ENCODE data around the gene MMD2.

Gene MMD2

GRCh38 chr7:4957847-4958476 lies 1.0 kb downstream of the MMD2 start:
- no peak for DNase-seq

DNA sequence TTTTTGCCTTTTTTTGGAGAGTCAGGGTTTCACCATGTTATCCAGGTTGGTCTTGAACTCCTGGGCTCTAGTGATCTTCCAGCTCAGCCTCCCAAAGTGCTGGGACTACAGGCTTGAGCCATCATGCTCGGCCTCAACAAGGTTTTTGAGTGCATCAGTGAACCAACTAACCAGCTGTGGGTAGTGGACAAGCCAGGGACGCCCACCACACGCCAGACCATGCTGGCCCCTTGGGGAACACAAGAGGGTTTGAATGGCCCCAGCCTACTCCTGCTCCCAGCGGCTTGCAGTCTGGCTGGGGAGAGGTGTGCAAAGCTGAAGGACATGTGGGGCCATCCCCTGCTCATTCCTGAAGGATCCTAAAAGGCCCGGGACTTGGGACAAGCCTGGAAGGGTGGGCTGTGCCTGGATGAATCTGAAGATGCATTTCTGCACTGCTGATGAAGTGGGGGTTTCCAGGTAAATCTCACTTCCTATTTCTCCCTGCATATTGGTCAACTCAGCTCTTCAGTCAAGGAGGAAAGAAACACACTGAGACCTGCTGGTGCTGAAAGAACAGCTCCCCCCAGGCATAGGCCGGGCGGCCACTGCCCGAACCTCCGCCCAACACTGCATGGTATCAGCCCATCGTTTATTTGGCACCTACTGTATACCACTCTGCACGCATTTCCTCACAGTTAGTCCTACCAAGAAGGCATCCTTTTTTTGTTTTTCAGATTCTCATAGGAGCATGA lies 6.9 kb downstream of the MMD2 start:
- no peak for DNase-seq

DNA sequence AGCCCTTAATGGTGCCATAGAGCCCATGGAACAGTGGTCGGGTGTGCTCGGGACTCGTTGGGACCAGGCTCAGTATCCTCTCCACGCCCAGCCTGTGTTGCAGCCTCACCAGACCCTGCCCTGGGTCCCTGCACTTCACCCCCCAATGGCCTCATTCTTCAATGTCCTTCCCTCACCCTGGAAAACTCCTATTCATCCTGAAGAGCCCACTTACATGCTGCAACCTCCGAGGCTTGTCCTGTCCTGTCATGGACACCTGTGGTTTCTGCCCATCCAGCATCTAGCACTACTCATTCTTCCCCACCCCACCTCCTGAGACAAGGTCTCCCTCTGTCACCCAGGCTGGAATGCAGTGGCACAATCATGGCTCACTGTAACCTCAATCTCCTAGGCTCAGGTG lies 7.7 kb downstream of the MMD2 start:
- DNase-seq: no peak

- DNase-seq: no peak
Measured at GRCh38 chr7:4948402-4948801, 10.6 kb downstream of the MMD2 start.

GRCh38 chr7:4945949-4946348 lies 13.0 kb downstream of the MMD2 start:
- DNase-seq: no peak

- no peak for DNase-seq
Measured at GRCh38 chr7:4944939-4945338, 14.0 kb downstream of the MMD2 start.

DNA sequence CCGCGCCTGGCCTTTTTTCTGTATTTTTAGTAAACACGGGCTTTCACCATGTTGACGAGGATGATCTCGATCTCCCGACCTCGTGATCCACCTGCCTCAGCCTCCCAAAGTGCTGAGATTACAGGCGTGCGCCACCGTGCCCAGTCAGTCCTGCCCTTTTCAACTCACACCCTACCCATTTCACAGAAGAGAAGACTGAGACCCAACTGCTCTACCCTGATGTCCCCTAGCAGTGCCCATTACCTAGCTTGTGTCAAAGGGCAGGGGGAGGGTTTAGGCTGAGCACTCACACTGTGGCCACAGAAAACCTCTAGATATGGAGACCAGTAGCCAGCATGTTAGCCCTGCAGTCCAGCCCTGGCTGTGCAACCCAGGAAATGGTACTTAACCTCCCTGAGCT lies 15.7 kb downstream of the MMD2 start:
- no peak for DNase-seq

GRCh38 chr7:4939971-4940728 lies 18.8 kb downstream of the MMD2 start:
- no peak for DNase-seq

DNA sequence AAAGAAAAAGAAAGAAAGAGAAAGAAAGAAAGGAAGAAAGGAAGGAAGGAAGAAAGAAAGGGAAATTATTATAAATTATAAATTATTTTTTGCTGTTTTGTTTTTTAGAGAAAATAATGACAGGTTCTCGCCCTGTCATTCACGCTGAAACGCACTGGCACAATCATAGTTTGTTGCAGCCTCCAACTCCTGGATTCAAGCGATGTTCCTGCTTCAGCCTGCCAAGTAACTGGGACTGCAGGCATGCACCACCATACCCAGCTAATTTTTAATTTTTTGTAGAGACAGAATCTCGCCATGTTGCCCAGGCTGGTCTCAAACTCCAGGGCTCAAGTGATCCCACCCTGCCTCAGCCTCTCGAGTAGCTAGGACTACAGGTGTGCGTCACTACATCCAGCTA lies 21.6 kb downstream of the MMD2 start:
- no peak for DNase-seq

GRCh38 chr7:4934419-4935025 lies 24.5 kb downstream of the MMD2 start:
- DNase-seq: no peak

GRCh38 chr7:4931943-4932342 lies 27.0 kb downstream of the MMD2 start:
- DNase-seq: no peak

DNA sequence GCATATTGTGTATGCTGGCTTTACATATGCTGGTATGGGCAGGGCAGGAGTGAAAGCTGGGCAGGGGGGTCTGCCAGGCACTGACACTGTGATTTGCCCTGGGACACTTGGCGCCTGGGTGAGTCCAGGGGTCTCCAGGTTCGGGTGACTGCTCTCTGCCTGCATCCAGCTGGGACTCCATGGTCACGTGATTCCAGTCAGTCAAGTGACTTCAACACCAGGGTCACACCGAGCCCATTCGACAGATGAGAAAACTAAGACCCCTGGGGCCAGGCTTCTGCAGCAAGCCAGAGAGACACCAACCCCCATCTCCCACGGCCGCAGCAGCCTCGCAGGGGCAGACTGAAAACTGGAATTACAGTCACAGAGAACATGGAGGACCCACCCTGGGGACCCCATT lies 30.0 kb downstream of the MMD2 start:
- no peak for DNase-seq

DNA sequence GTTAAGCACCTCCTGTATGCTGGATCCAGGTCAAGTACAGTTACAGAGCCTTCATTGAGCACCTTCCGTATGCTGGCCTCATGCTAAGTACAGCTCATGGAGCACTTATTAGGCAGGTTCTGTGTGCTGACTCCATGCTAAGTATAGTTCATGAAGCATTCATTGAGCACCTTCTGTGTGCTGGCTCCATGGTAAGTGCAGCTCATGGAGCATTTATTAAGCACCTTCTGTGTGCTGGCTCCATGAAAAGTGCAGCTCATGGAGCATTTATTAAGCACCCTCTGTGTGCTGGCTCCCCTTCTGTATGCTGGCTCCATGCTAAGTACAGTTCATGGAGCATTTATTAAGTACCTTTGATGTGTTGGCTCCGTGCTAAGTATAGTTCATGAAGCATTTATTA lies 30.5 kb downstream of the MMD2 start:
- DNase-seq: no peak

- no peak for DNase-seq
Measured at GRCh38 chr7:4919969-4920766, 38.8 kb downstream of the MMD2 start.

DNA sequence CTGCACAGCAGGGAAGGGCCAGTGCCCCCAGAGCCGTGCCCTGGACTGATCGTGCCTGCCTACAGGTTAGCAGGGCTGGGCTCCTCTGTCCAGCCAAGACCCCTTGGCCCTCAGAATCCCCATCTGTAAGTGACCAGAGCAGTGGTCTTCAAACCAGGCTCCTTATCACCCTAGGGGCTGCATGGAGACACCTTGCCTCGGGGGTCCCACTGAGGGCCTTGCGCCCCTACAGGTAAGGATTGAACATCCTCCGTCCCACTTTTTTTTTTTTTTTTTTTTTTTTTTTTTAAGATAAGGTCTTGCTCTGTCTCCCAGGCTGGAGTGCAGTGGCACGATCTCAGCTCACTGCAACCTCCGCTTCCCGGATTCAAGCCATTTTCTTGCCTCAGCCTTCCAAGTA lies 42.9 kb downstream of the MMD2 start:
- DNase-seq: no peak

GRCh38 chr7:4911111-4911828 lies 47.7 kb downstream of the MMD2 start:
- DNase-seq: no peak

DNA sequence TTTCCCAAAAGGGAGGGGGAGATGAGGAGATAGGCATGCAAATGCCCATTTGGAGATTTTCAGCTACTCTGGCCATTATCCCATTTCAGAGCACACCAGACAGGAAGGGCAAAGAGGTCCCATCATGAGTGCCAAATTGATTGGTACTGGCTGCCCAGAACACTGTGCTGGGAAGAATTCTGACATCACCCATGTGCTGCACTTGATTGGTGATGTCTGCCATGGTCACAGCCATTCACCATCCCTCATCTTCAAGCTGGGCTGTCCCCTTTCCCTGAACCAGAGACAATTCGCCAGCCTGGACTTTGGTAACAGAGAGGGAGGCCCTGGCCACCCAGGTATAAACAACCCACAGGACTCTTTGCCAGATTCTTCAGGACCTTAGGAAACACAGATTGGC lies 52.3 kb downstream of the MMD2 start:
- DNase-seq: no peak

DNA sequence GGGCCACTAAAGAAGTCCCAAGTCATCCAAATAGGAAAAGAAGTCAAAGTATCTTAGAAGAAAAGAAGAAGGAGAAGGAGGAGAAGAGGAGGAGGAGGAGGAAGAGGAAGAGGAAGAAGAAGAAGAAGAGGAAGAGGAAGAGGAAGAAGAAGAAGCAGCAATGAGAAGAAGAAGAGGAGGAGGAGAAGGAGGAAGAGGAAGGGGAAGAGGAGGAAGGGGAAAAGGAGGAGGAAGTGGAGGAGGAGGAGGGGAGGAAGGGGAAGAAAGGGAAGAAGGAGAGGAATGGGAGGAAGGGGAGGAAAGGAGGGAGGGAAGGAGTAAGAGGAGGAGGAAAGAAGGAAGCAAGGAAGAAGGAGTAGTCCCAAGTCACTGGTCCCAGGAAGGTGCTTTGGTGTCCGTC lies 53.8 kb downstream of the MMD2 start:
- no peak for DNase-seq

DNA sequence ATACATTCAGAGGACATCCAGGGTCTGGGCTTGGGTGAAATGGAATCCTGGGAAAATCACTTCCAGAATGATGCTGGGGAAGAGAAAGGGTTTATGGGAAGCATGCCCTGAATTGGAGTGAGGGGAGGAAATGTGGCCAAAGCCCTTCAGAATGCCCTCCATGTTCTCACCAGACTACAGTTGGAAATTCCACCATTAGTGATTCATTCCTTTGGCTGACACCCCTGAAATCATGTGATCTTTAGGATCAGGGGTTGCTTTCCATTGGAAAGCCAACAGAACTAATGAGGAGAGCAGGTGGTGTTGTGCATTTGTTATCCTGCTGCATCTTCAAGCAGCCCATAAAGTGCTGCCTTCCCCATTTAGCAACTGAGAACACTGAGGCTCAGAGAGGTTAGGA lies 54.6 kb downstream of the MMD2 start:
- DNase-seq: no peak

DNA sequence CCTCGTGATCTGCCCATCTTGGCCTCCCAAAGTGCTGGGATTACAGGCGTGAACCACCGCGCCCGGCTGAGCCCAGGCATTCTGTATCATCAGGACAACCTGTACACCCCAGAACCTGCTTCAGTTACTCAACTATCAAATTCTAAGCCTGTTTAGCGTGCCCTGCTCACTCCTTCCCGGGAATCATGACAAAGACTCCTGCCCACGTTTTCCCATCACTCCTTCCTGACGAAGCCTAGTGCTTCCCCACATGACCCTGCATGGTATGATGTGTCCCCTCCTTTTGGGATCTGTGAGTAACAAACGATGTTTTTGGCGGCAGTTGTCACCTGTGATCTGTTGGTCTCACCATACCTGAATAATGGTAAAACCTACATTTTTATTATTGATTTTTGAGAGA lies 63.2 kb downstream of the MMD2 start:
- DNase-seq: no peak

DNA sequence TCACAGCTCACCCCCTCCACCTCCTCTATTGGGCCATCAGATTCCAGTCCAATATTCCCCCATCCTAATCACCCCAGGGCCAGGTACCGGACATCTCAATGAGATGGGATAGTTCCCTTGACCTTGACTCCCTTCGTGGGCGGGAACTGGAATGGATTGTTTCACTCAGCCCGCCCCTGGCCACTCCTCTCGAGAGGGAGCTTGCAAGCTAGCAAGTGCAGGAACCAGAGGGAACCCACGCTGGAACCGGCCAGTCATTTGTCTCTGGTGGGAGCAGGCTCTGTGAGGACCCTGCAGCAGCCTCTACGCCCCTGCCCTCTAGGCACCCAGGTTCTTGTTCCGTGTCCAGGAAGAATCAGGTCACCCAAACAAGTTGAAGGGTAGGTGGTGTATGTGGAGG lies 64.5 kb downstream of the MMD2 start:
- DNase-seq: no peak

- no peak for DNase-seq
Measured at GRCh38 chr7:4893929-4894475, 65.0 kb downstream of the MMD2 start.
